Loucy (cell line): ENCODE measurements around the gene P2RX7.

Experiments used
- CTCF ChIP-seq: fragments of 200-600 bp; sonication (generic); conservative IDR thresholded peaks from 2 replicates; pipeline ENCODE4 v1.5.1; 2014; ENCODE audit warnings: mild to moderate bottlenecking, antibody characterized with exemption, low read length
- EZH2phosphoT487 ChIP-seq: fragments of 200-600 bp; IDR thresholded peaks from 2 replicates; pipeline ENCODE4 v1.6.1; 2018; ENCODE audit warnings: antibody characterized with exemption, mild to moderate bottlenecking, moderate library complexity, borderline replicate concordance

GRCh38 chr12:121156365-121156764, 23.7 kb downstream of the P2RX7 start:
- no peak for TF ChIP-seq CTCF
- no peak for TF ChIP-seq EZH2phosphoT487
